GOT3 (cell line): ENCODE measurements around the gene ERRFI1.
"Not testable (repeated sequence)": the region's sequence is repeated elsewhere in the genome, so short reads cannot be mapped to it uniquely, and the experiment has no call there.

Experiments
- DNase-seq: peaks from one replicate; lab custom pipeline; 2025; ENCODE audit warnings: mixed read lengths; lab: John Stamatoyannopoulos, UW

ERRFI1 gene, protein sequence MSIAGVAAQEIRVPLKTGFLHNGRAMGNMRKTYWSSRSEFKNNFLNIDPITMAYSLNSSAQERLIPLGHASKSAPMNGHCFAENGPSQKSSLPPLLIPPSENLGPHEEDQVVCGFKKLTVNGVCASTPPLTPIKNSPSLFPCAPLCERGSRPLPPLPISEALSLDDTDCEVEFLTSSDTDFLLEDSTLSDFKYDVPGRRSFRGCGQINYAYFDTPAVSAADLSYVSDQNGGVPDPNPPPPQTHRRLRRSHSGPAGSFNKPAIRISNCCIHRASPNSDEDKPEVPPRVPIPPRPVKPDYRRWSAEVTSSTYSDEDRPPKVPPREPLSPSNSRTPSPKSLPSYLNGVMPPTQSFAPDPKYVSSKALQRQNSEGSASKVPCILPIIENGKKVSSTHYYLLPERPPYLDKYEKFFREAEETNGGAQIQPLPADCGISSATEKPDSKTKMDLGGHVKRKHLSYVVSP

GRCh38 chr1:8026153-8026975 is at the start of gene ERRFI1:
Gene ERRFI1 (minus strand): TSS chr1:8026309. CDS start chr1:8015619, 10,690 bp downstream.
- DNase-seq = peak; percentile 88

DNA sequence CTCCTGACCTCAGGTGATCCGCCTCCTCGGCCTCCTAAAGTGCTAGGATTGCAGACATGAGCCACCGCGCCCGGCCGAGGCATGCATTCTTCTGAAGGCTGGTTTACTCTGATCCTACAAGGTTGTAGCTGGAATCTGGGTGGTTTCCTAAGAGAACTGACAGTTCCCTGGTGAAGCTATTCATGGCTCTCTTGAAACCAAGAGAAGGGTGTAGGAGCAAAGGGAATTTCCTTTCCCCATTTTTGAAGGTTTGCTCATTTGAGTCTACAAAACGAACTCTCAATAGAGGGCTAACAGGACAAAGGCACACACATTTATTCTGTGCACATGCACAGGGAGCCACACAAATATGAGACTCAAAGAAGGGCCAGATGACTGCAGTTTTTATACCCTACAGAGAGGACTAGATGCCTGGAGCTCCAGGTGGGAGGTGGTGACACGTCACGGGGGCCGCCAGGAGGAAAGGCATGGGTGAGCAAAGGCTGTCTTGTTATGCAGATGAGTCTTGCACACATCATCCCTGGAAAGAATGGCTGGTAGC is 49.5 kb upstream of the ERRFI1 start:
- no peak for DNase-seq

GRCh38 chr1:8073112-8073855 is 47.2 kb upstream of the ERRFI1 start:
- no peak for DNase-seq

GRCh38 chr1:8070381-8070811 is 44.3 kb upstream of the ERRFI1 start:
- DNase-seq = no peak

DNA sequence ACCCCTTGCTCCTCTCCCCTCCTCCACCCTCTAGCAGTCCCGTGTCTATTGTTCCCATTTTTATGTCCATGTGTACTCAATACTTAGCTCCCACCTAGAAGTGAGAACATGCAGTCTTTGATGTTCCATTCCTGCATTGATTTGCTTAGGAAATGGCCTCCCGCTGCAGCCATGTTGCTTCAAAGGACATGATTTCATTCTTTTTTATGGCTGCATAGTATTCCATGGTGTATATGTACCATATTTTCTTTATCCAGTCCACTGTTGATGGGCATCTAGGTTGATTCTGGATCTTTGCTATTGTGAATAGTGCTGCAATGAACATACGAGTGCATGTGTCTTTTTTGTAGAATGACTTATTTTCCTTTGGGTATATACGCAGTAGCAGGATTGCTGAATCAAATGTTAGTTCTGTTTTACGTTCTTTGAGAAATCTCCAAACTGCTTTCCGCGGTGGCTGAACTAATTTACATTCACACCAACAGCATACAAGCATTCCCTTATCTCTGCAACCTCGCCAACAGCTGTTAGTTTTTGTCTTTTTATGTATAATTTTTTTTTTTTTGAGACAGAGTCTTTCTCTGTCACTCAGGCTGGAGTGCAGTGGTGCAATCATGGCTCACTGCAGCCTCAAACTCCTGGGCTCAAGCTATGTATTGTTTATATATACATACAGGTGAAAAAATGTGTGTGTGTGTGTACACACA is 43.7 kb upstream of the ERRFI1 start:
- DNase-seq = not testable (repeated sequence)

- DNase-seq = no peak
Observed at GRCh38 chr1:8065369-8065768, 39.3 kb upstream of the ERRFI1 start.

GRCh38 chr1:8063298-8064036 is 37.4 kb upstream of the ERRFI1 start:
- no peak for DNase-seq

GRCh38 chr1:8062861-8063260 is 36.8 kb upstream of the ERRFI1 start:
- no peak for DNase-seq

DNA sequence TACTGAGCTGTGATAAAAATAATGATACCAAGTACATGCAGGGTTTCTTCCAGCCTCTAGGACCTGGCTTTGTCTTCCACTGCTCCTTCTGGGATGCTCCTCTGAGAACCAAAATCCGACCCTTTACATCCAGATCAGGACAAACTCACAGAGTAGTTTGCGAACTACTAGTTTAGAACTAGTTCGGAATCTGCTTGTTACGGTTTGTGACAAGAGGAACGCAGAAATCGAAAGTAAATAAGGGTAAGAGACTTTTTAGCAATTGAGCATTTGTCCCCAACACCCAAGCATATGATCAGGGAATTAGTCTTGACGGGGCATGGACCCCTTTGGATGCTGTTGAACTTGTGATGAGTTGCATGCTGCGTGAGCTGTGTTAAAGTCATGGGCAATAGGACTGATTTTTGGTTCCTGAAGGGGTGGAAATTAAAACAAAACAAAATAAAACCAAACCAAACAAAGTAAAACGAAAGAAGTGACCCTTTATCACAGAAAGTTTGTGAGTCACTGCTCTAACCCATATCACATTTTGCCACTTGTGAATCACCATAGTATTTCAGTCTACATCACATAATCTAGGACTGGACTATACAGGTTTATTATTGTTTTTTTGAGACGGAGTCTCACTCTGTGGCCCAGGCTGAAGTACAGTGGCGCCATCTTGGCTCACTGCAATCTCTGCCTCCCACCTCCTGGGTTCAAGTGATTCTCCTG is 35.7 kb upstream of the ERRFI1 start:
- DNase-seq = no peak

DNA sequence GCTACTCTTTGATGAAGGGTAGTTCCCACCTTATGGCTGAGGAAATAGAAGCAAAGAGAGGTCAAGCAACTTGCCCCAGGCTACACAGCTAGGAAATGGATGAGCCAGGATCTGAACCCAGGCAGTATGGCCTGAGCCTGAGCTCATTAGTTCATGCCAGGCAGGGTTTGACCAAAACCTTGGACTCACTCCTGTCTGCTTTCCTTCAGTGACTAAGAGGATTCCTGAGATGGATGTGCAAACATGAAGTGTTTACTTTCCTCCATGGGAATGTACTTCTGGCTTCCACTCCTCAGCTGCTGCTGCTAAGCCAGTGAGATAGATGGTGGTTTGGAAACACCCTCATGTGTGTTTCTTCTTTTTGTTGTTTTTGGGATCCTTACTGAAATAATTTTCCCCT is 35.1 kb upstream of the ERRFI1 start:
- DNase-seq = no peak

DNA sequence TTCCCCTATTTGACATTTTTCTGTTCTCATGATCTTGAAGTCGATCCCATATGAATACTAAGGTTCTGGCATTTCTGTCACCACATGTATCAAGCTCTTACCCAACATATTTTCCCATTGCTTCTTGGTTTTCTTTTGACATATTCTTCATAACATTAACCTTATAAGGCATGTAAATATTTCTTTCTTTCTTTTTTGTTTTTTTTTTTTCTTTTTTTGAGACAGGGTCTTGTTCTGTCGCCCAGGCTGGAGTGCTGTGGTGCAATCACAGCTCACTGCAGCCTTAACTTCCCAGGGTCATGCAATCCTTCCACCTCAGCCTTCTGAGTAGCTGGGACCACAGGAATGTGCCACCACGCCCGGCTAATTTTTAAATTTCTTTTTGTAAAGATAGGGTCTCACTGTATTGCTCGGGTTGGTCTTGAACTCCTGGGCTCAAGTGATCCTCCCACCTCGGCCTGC is 33.1 kb upstream of the ERRFI1 start:
- DNase-seq = no peak

- not testable (repeated sequence) for DNase-seq
Observed at GRCh38 chr1:8057779-8058178, 31.7 kb upstream of the ERRFI1 start.

DNA sequence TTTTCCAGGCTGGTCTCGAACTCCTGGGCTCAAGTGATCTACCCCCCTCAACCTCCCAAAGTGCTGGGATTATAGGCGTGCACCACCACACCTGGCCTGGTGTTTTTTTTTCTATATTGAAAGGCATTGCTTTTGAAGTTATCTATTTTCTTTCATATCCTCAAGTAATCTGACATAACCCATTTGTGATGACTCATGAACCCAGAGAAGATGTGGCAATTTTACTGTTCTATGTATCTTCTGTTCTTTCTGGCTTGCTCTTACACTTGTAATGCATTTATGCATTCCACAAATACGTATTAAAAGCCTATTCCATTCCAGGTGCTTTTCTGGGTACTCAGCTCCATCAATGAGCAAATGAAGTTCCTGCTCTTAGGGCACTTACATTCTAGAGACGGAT is 29.9 kb upstream of the ERRFI1 start:
- no peak for DNase-seq

DNA sequence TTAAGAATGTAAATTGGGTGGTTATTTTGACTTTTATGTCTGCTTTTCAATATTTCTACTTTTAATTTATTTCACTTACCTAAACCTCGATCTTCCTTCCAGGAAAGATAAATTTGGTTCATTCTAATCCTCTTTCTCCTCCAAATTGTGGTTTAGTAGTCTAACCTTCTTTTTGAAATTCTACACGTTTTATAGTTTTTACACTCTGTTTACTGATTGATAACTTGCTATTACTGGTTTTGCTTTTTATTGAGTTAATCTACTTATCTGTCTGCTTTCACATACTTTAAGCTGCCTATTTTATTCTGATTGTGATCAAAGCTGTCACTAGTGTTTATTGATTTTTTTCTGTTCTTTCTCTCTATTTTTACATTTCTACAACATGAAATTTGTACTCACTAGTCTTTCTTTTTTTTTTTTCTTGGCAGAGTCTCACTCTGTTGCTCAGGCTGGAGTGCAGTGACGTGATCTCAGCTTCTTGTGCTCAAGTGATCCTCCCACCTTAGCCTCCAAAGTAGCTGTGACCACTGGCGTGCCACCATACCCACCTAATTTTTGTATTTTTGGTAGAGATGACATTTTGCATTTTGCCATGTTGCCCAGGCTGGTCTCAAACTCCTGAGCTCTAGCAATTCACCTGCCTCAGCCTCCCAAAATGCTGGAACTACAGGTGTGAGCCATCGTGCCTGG is 27.9 kb upstream of the ERRFI1 start:
- DNase-seq = no peak

GRCh38 chr1:8051650-8052049 is 25.5 kb upstream of the ERRFI1 start:
- DNase-seq = no peak

- not testable (repeated sequence) for DNase-seq
Observed at GRCh38 chr1:8049229-8049628, 23.1 kb upstream of the ERRFI1 start.

- no peak for DNase-seq
Observed at GRCh38 chr1:8047686-8048445, 21.8 kb upstream of the ERRFI1 start.

GRCh38 chr1:8047112-8047511 is 21.0 kb upstream of the ERRFI1 start:
- DNase-seq = no peak
